IMR-90 (cell line): Measurements from ENCODE around the gene GSTT4. TPM values are rescaled to one million over a fixed set of nuclear protein-coding genes. Genes with fewer than 3 reads are reported as not detected.
"Not testable (repeated sequence)": the region's sequence is repeated elsewhere in the genome, so short reads cannot be mapped to it uniquely, and the experiment has no call there.

Source experiments
- ATAC-seq: fragments of 200-7000 bp; cut with Tn5 transposase; 2 replicates; pipeline ENCODE4 v1.9.1; 2020; ENCODE audit warnings: low read depth, mild to moderate bottlenecking, moderate library complexity
- BruUV-seq: library from RNA; stranded (reverse); fragments of 400-500 nt; replicated peaks from 2 replicates; lab custom pipeline; 2021; lab: Mats Ljungman, UMichigan
- CTCF ChIA-PET: fragments of 300-600 bp; formaldehyde crosslinking; extraction: SDS; loops from one replicate; lab custom pipeline; 2021; ENCODE audit warnings: antibody characterized with exemption; lab: Yijun Ruan, JAX
- POLR2A ChIA-PET: fragments of 300-600 bp; sonication (Branson Sonifier 250); formaldehyde crosslinking; loops from one replicate; lab custom pipeline; 2022; ENCODE audit warnings: antibody characterized with exemption; ENCODE audit not compliant: unreplicated experiment; lab: Charles Lee
- DNase-seq: peaks from one replicate; pipeline ENCODE4 v3.0.0; 2013
- H2AFZ ChIP-seq: replicated peaks from 2 replicates; pipeline ENCODE3; 2013; ENCODE audit warnings: low read length, mild to moderate bottlenecking; ENCODE audit not compliant: poor library complexity
- H2AK5ac ChIP-seq: 2 replicates; pipeline ENCODE4 v1.6.1; 2013; ENCODE audit warnings: low read depth, low read length, inconsistent platforms
- H2AK9ac ChIP-seq: replicated peaks from 2 replicates; pipeline ENCODE3; 2013; ENCODE audit warnings: mild to moderate bottlenecking, low read depth, low read length, moderate library complexity; ENCODE audit not compliant: poor library complexity
- H2BK120ac ChIP-seq: 2 replicates; pipeline ENCODE4 v1.6.1; 2013; ENCODE audit warnings: low read depth, low read length, inconsistent platforms
- H2BK15ac ChIP-seq: 3 replicates; pipeline ENCODE4 v1.6.1; 2013; ENCODE audit warnings: low read depth, low read length, inconsistent platforms
- H2BK20ac ChIP-seq: 2 replicates; pipeline ENCODE4 v1.6.1; 2013; ENCODE audit warnings: low read depth, mild to moderate bottlenecking, inconsistent platforms, low read length, moderate library complexity
- H2BK5ac ChIP-seq: 2 replicates; pipeline ENCODE4 v1.6.1; 2013; ENCODE audit warnings: mild to moderate bottlenecking, low read depth, low read length, inconsistent platforms; ENCODE audit not compliant: poor library complexity, severe bottlenecking
- H3K14ac ChIP-seq: replicated peaks from 2 replicates; pipeline ENCODE4 v1.6.1; 2013; ENCODE audit warnings: low read depth, low read length, inconsistent platforms
- H3K18ac ChIP-seq: 2 replicates; pipeline ENCODE4 v1.6.1; 2013; ENCODE audit warnings: low read depth, low read length, control low read depth
- H3K23ac ChIP-seq: 2 replicates; pipeline ENCODE4 v1.6.1; 2013; ENCODE audit warnings: low read depth, low read length, inconsistent platforms
- H3K27ac ChIP-seq: 2 replicates; pipeline ENCODE4 v1.5.1; 2013; ENCODE audit warnings: mild to moderate bottlenecking, control low read depth, low read length; ENCODE audit not compliant: insufficient read depth
- H3K27me3 ChIP-seq: 2 replicates; pipeline ENCODE4 v1.6.1; 2013; ENCODE audit warnings: low read length; ENCODE audit not compliant: control insufficient read depth, insufficient read depth
- H3K36me3 ChIP-seq: 2 replicates; pipeline ENCODE4 v1.6.1; 2013; ENCODE audit warnings: low read length, mixed read lengths; ENCODE audit not compliant: control insufficient read depth, insufficient read depth
- H3K4ac ChIP-seq: 2 replicates; pipeline ENCODE4 v1.6.1; 2013; ENCODE audit warnings: low read depth, low read length, inconsistent platforms
- H3K4me1 ChIP-seq: 2 replicates; pipeline ENCODE4 v1.6.1; 2013; ENCODE audit warnings: low read length, mixed read lengths; ENCODE audit not compliant: control insufficient read depth, insufficient read depth
- H3K4me2 ChIP-seq: 2 replicates; pipeline ENCODE4 v1.6.1; 2013; ENCODE audit warnings: low read depth, mild to moderate bottlenecking, control low read depth, low read length, moderate library complexity
- H3K4me3 ChIP-seq: 2 replicates; pipeline ENCODE4 v1.5.1; 2013; ENCODE audit warnings: low read depth, mild to moderate bottlenecking, control low read depth, low read length, moderate library complexity; ENCODE audit not compliant: insufficient read depth
- H3K56ac ChIP-seq: 2 replicates; pipeline ENCODE4 v1.6.1; 2013; ENCODE audit warnings: low read length, inconsistent platforms; ENCODE audit not compliant: insufficient read depth; ENCODE audit errors: extremely low read depth
- H3K79me1 ChIP-seq, 2 experiments: 2 replicates each; pipeline ENCODE4 v1.6.1; 2013; ENCODE audit warnings: low read length in 2 of 2, inconsistent platforms in 1 of 2, low read depth in 1 of 2
- H3K9ac ChIP-seq: 2 replicates; pipeline ENCODE4 v1.6.1; 2013; ENCODE audit warnings: low read depth, low read length, control low read depth
- H3K9me1 ChIP-seq: 2 replicates; pipeline ENCODE4 v1.6.1; 2013; ENCODE audit warnings: low read length, inconsistent platforms; ENCODE audit not compliant: insufficient read depth
- H3K9me3 ChIP-seq: 2 replicates; pipeline ENCODE4 v1.6.1; 2013; ENCODE audit warnings: low read length; ENCODE audit not compliant: control insufficient read depth, insufficient read depth
- H4K20me1 ChIP-seq: 2 replicates; pipeline ENCODE4 v1.6.1; 2013; ENCODE audit warnings: low read length, inconsistent platforms; ENCODE audit not compliant: insufficient read depth
- H4K5ac ChIP-seq: 2 replicates; pipeline ENCODE4 v1.6.1; 2013; ENCODE audit warnings: mild to moderate bottlenecking, low read depth, low read length, control low read depth
- H4K8ac ChIP-seq, 2 experiments: 2 replicates each; pipeline ENCODE4 v1.6.1; 2013; ENCODE audit warnings: low read depth in 2 of 2, low read length in 2 of 2, control low read depth in 1 of 2, inconsistent platforms in 1 of 2
- H4K91ac ChIP-seq: 2 replicates; pipeline ENCODE4 v1.6.1; 2013; ENCODE audit warnings: low read depth, low read length, inconsistent platforms; ENCODE audit not compliant: insufficient read depth
- WGBS, 2 experiments: methylation state at CpG; one replicate each; pipeline versions ENCODE4 v1.1.5 to v1.1.7; 2013; ENCODE audit warnings: missing lambda C conversion rate in 2 of 2; ENCODE audit not compliant: insufficient read length in 1 of 2; ENCODE audit errors: extremely low coverage in 2 of 2; 5-methylcytosine and 5-hydroxymethylcytosine counted together
- dilution Hi-C: fragments of 300-500 bp; cut with HindIII; formaldehyde crosslinking; loops from one replicate; pipeline ENCODE4 v1.14.3; 2018; ENCODE audit warnings: low sequenced_read_pairs; ENCODE audit not compliant: unreplicated experiment
- in situ Hi-C: fragments of 300-500 bp; cut with MboI; formaldehyde crosslinking; loops from 3 replicates; pipeline ENCODE4 v1.14.3; 2019; ENCODE audit warnings: low sequenced_read_pairs, inconsistent platforms, mixed read lengths
- intact Hi-C: fragments of 100-400 bp; cut with micrococcal nuclease; formaldehyde crosslinking; loops from 2 replicates; pipeline ENCODE4 v1.10.0; 2022
- polyA plus RNA-seq, 3 experiments: library from polyadenylated mRNA; depleted of rRNA; stranded (reverse); fragments of >200 nt; gene quantifications; 2 replicates each; pipeline ENCODE4 v1.2.3, GENCODE V29; 2012; ENCODE audit warnings: low replicate concordance in 1 of 3
- total RNA-seq: library from RNA; depleted of rRNA; stranded (reverse); fragments of >200 nt; gene quantifications from 2 replicates; pipeline ENCODE4 v1.2.3, GENCODE V29; 2012

The GSTT4 gene
- total and polyA plus RNA-seq, 2 of the 4 experiments (the other 2 are of a cell fraction) = not detected

DNA sequence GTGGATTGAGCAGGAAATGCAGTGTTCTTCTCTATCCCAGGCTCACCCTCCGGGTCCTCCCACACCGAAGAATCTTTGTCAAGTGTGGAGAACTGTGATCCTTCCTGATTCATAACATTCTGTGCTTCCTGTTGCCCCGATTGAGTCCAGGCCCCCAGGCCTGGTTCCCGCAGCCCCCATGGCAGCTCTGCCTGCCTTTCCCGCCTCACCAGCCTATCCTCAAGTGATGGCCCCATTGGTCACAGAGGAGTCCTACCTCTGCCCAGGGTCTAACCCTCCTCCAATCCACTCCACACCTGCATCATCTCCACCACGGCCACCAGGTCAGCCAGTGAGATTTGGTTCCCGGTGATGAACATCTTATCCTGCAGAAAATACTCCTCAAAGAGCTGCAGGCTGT, 5.5 kb downstream of the GSTT4 start:
- H3K79me1 ChIP-seq, H3K4me2 ChIP-seq, H2BK20ac ChIP-seq, H2AK9ac ChIP-seq, H3K9me1 ChIP-seq, H3K27me3 ChIP-seq, H3K4me3 ChIP-seq, H3K36me3 ChIP-seq, H2AFZ ChIP-seq, intact Hi-C loops, H3K4me1 ChIP-seq, H3K18ac ChIP-seq, CTCF ChIA-PET, H2BK5ac ChIP-seq, H4K91ac ChIP-seq, H3K9me3 ChIP-seq, BruUV-seq, H4K20me1 ChIP-seq, H3K23ac ChIP-seq, H2BK120ac ChIP-seq, H3K4ac ChIP-seq, POLR2A ChIA-PET, H2AK5ac ChIP-seq, H4K5ac ChIP-seq, H3K14ac ChIP-seq, H3K9ac ChIP-seq, H3K27ac ChIP-seq, H4K8ac ChIP-seq, DNase-seq, ATAC-seq, dilution Hi-C loops, H2BK15ac ChIP-seq, H3K56ac ChIP-seq: not testable (repeated sequence)
- in situ Hi-C loops = loop anchor here (5.0 kb wide), 1 partner anchor 173 kb away; no protein-coding TSS in a partner anchor
- WGBS, 2 experiments = 82% methylated on average over 3 of the region's 7 CpGs; no CpG with 5 or more reads in 1 of the 2 experiments
